B cell (primary cell): ENCODE measurements around the gene NPAS2. TPM values are rescaled to one million over a fixed set of nuclear protein-coding genes. Genes with fewer than 3 reads are reported as not detected.

Source experiments
- ATAC-seq: fragments of 200-7000 bp; cut with Tn5 transposase; one replicate; pipeline ENCODE4 v1.10.0; 2021; ENCODE audit warnings: low read depth, mild to moderate bottlenecking, moderate number of reproducible peaks, moderate library complexity
- CTCF ChIA-PET: fragments of 350-600 bp; sonication (Branson Sonifier 250); formaldehyde crosslinking; loops from one replicate; lab custom pipeline; 2021; ENCODE audit warnings: antibody characterized with exemption, inconsistent platforms; lab: Charles Lee
- POLR2A ChIA-PET: fragments of 350-600 bp; sonication (Branson Sonifier 250); formaldehyde crosslinking; loops from one replicate; lab custom pipeline; 2021; ENCODE audit warnings: antibody characterized with exemption; lab: Charles Lee
- DNase-seq: peaks from one replicate; pipeline ENCODE4 v3.0.0; 2013
- H2AFZ ChIP-seq: 2 replicates; pipeline ENCODE4 v1.6.1; 2012; ENCODE audit warnings: mild to moderate bottlenecking, low read depth, low read length; ENCODE audit not compliant: insufficient read depth, poor library complexity, severe bottlenecking
- H3K27ac ChIP-seq, 2 donors: 1 replicate in 1 of 2; 2 replicates in 1 of 2; pipeline ENCODE4 v1.5.1; 2012 to 2013; ENCODE audit warnings: low read length in 2 of 2, mild to moderate bottlenecking in 2 of 2, moderate library complexity in 1 of 2
- H3K27me3 ChIP-seq, 4 experiments: fragments of 200-600 bp in 1 of 4; sonication (generic) in 1 of 4; replicated peaks in 1 of 4; 1 replicate in 2 of 4; 2 replicates in 2 of 4; pipeline versions ENCODE4 v1.6.1 to v1.7.0; 2013 to 2016; ENCODE audit warnings: low read length in 3 of 4, mild to moderate bottlenecking in 2 of 4, mixed read lengths in 1 of 4, moderate library complexity in 1 of 4; ENCODE audit not compliant: insufficient read depth in 4 of 4, control insufficient read depth in 3 of 4; ENCODE audit errors: control extremely low read depth in 1 of 4
- H3K36me3 ChIP-seq, 2 experiments: replicated peaks in 1 of 2; 1 replicate in 1 of 2; 2 replicates in 1 of 2; pipeline versions ENCODE4 v1.6.1 to v1.7.1; 2013; ENCODE audit warnings: low read length in 1 of 2; ENCODE audit not compliant: insufficient read depth in 2 of 2, control insufficient read depth in 1 of 2; ENCODE audit errors: control extremely low read depth in 1 of 2, extremely low read depth in 1 of 2
- H3K4me1 ChIP-seq, 2 donors: fragments of 200-600 bp in 1 of 2; sonication (generic) in 1 of 2; 1 replicate in 1 of 2; 2 replicates in 1 of 2; pipeline versions ENCODE4 v1.5.1 to v1.6.1; 2013 to 2017; ENCODE audit warnings: low read length in 2 of 2; ENCODE audit not compliant: control insufficient read depth in 2 of 2, insufficient read depth in 2 of 2
- H3K4me2 ChIP-seq: replicated peaks from 2 replicates; pipeline ENCODE3; 2012; ENCODE audit warnings: mild to moderate bottlenecking, low read depth, low read length; ENCODE audit not compliant: poor library complexity, severe bottlenecking
- H3K4me3 ChIP-seq, 5 experiments: fragments of 200-600 bp in 1 of 5; sonication (generic) in 1 of 5; 1 replicate in 3 of 5; 2 replicates in 2 of 5; pipeline versions ENCODE4 v1.5.1 to v1.7.0; 2011 to 2016; ENCODE audit warnings: low read length in 4 of 5, mild to moderate bottlenecking in 4 of 5, low read depth in 2 of 5, control low read depth in 1 of 5, moderate library complexity in 1 of 5; ENCODE audit not compliant: insufficient read depth in 1 of 5; ENCODE audit errors: control extremely low read depth in 1 of 5, extremely low read depth in 1 of 5
- H3K79me2 ChIP-seq: fragments of 200-600 bp; sonication (generic); one replicate; pipeline ENCODE4 v1.6.0; 2016; ENCODE audit warnings: low read length; ENCODE audit not compliant: control insufficient read depth, insufficient read depth
- H3K9ac ChIP-seq: fragments of 200-600 bp; sonication (generic); 2 replicates; pipeline ENCODE4 v1.6.1; 2017; ENCODE audit warnings: mild to moderate bottlenecking, low read length, moderate library complexity
- H3K9me3 ChIP-seq, 3 donors: one replicate each; pipeline versions ENCODE4 v1.6.1 to v1.7.1; 2013; ENCODE audit warnings: low read length in 2 of 3; ENCODE audit not compliant: control insufficient read depth in 2 of 3, insufficient read depth in 1 of 3; ENCODE audit errors: control extremely low read depth in 1 of 3
- H4K20me1 ChIP-seq: 2 replicates; pipeline ENCODE4 v1.6.0; 2012; ENCODE audit warnings: mild to moderate bottlenecking, low read length; ENCODE audit not compliant: insufficient read depth, control insufficient read depth, poor library complexity, severe bottlenecking
- H3K27ac Mint-ChIP-seq: one replicate; pipeline ENCODE4 v1.8.0; 2021; ENCODE audit warnings: mixed read lengths
- H3K27me3 Mint-ChIP-seq: one replicate; pipeline ENCODE4 v1.8.0; 2021; ENCODE audit warnings: mixed read lengths
- H3K4me1 Mint-ChIP-seq: one replicate; pipeline ENCODE4 v1.8.0; 2021; ENCODE audit warnings: mixed read lengths
- H3K4me3 Mint-ChIP-seq: one replicate; pipeline ENCODE4 v1.8.0; 2021; ENCODE audit warnings: mixed read lengths
- H3K9me3 Mint-ChIP-seq: one replicate; pipeline ENCODE4 v1.8.0; 2022; ENCODE audit warnings: mixed read lengths; ENCODE audit not compliant: insufficient read depth
- CTCF ChIP-seq: fragments of 200-600 bp; IDR thresholded peaks from one replicate; pipeline ENCODE4 v1.8.0; 2022; ENCODE audit warnings: antibody characterized with exemption, mild to moderate bottlenecking
- EZH2 ChIP-seq: IDR thresholded peaks from 2 replicates; pipeline ENCODE4 v1.6.1; 2012; ENCODE audit warnings: borderline replicate concordance, low read depth, mild to moderate bottlenecking, moderate library complexity, low read length; ENCODE audit not compliant: insufficient read depth, poor library complexity, severe bottlenecking
- WGBS: methylation state at CpG from one replicate; pipeline ENCODE4 v1.1.5; 2013; ENCODE audit warnings: missing lambda C conversion rate; ENCODE audit not compliant: insufficient coverage; 5-methylcytosine and 5-hydroxymethylcytosine counted together
- intact Hi-C: fragments of 100-400 bp; cut with micrococcal nuclease; formaldehyde crosslinking; loops from one replicate; pipeline ENCODE4 v1.10.0; 2022
- polyA plus RNA-seq: library from polyadenylated mRNA; depleted of rRNA; stranded (reverse); fragments of >200 nt; gene quantifications from 2 replicates; pipeline ENCODE4 v1.2.3, GENCODE V29; 2012
- total RNA-seq, 2 donors: library from RNA; stranded (reverse); fragments of 120-200 nt in 1 of 2; gene quantifications; 1 replicate in 1 of 2; 2 replicates in 1 of 2; pipeline versions ENCODE4 v1.2.3 to v1.2.4, GENCODE V29; 2013 to 2022

NPAS2 gene
- total and polyA plus RNA-seq, 2 donors (not counting 1 experiment from before 2014, with no cell fraction given): not detected

GRCh38 chr2:100886085-100886484 lies 66.1 kb downstream of the NPAS2 start:
- H3K9ac ChIP-seq: no peak overlapping the region
- no peaks in the 10 kb centered on the region for H3K4me1 ChIP-seq
- no peak overlapping the region for H3K4me2 ChIP-seq
- Mint-ChIP-seq H3K27me3 (peaks cover 26% of the 10 kb centered on the region), H3K4me3 (no peak overlapping the region), H3K27ac (no peak overlapping the region), H3K9me3 (no peaks in the 10 kb centered on the region), H3K4me1 (no peaks in the 10 kb centered on the region)
- ATAC-seq (no peak), DNase-seq (no peak)
- H3K9me3 ChIP-seq: peaks cover 0 to 4% (median 0%) of the 10 kb centered on the region in 3 donors
- no peaks in the 10 kb centered on the region for H3K36me3 ChIP-seq
- no peaks in the 10 kb centered on the region for H4K20me1 ChIP-seq
- H3K79me2 ChIP-seq: no peaks in the 10 kb centered on the region
- WGBS: no CpG with 5 or more reads among the region's 4 CpGs
- no peaks in the 10 kb centered on the region for H3K27me3 ChIP-seq
- ChIA-PET CTCF (no interaction called here), POLR2A (no interaction called here)
- H3K4me3 ChIP-seq: no peak overlapping the region
- TF ChIP-seq CTCF (no peak), EZH2 (no peak)
- intact Hi-C loops: no loop called here
- H2AFZ ChIP-seq: no peak overlapping the region
- H3K27ac ChIP-seq: no peak overlapping the region

DNA sequence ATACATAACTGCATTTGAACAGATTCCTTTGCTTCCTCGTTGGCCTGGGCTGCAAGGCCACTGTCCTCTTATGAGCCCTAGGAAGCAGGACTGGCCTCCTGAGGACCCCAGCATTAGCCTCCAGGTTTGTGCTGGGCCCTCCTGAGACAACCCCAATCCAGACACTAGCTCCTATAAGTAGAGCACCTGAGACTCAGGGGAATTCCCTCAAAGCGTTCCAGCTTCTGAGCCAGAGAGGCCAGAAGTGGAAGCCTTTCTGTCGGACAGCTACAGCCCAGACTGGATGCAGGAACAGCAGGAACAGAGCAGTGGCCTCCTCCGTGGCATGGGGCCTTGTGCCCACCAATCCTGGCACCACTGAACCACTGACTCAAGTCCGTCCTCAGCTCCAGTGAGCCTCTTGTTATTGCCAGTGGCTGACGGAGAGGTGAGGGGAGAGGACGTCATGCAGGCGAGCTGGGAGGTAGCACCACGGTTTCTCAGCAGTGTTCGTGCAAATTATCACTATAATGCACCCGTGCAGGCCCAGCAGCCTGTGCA lies 67.2 kb downstream of the NPAS2 start:
- H3K27ac Mint-ChIP-seq: no peak overlapping the region
- Histone ChIP-seq H3K9me3 (peaks cover 0 to 4% (median 0%) of the 10 kb centered on the region in 3 donors), H3K9ac (no peak overlapping the region), H3K79me2 (no peaks in the 10 kb centered on the region), H3K36me3 (no peaks in the 10 kb centered on the region), H3K27ac (no peak overlapping the region), H4K20me1 (no peaks in the 10 kb centered on the region), H3K4me1 (no peaks in the 10 kb centered on the region), H3K4me3 (no peak overlapping the region), H3K27me3 (no peaks in the 10 kb centered on the region), H2AFZ (no peak overlapping the region), H3K4me2 (no peak overlapping the region)
- TF ChIP-seq CTCF (no peak), EZH2 (no peak)
- DNase-seq (no peak), ATAC-seq (no peak)
- peaks cover 33% of the 10 kb centered on the region for H3K27me3 Mint-ChIP-seq
- H3K9me3 Mint-ChIP-seq: no peaks in the 10 kb centered on the region
- H3K4me3 Mint-ChIP-seq: no peak overlapping the region
- WGBS: 72% methylated on average over 5 of the region's 11 CpGs
- intact Hi-C loops: no loop called here
- no peaks in the 10 kb centered on the region for H3K4me1 Mint-ChIP-seq
- ChIA-PET POLR2A (interaction anchor here (0.6 kb wide), 1 partner anchor 8 kb away, joined by 4 read pairs; no protein-coding TSS in a partner anchor), CTCF (no interaction called here)
